GM12878 (cell line): Measurements from ENCODE around the gene CACNA2D2. TPM values are rescaled to one million over a fixed set of nuclear protein-coding genes. Genes with fewer than 3 reads are reported as not detected.

ENCODE experiments used
- ATAC-seq: fragments of 200-7000 bp; cut with Tn5 transposase; 3 replicates; pipeline ENCODE4 v1.9.1; 2020; ENCODE audit warnings: mild to moderate bottlenecking, moderate library complexity
- BruUV-seq: library from RNA; stranded (reverse); fragments of 400-500 nt; replicated peaks from 2 replicates; lab custom pipeline; 2021; lab: Mats Ljungman, UMichigan
- CTCF ChIA-PET: fragments of 300-600 bp; sonication (Branson Sonifier 250); formaldehyde crosslinking; extraction: SDS; loops from one replicate; lab custom pipeline; 2021; ENCODE audit warnings: inconsistent platforms; lab: Yijun Ruan, JAX
- POLR2A ChIA-PET: fragments of 350-600 bp; formaldehyde crosslinking; extraction: SDS; loops from one replicate; lab custom pipeline; 2021; ENCODE audit warnings: inconsistent platforms; lab: Charles Lee
- RAD21 ChIA-PET: fragments of 300-600 bp; sonication (Branson Sonifier 250); formaldehyde crosslinking; loops from one replicate; lab custom pipeline; 2023; ENCODE audit warnings: antibody characterized with exemption; ENCODE audit not compliant: unreplicated experiment; lab: Charles Lee
- SMC1A ChIA-PET: fragments of 300-600 bp; sonication (Branson Sonifier 250); formaldehyde crosslinking; loops from one replicate; lab custom pipeline; 2023; ENCODE audit not compliant: unreplicated experiment, uncharacterized antibody; lab: Charles Lee
- DNase-seq: peaks from one replicate; pipeline ENCODE4 v3.0.0-alpha.2; 2011; ENCODE audit warnings: low read depth, low spot score
- FAIRE-seq: peaks from 3 replicates; lab custom pipeline; 2011; peaks lifted over from hg19 to GRCh38; lab: Jason Lieb, UNC
- H2AFZ ChIP-seq: 2 replicates; pipeline ENCODE4 v1.6.0; 2011; ENCODE audit warnings: low read depth, low read length, control low read depth; ENCODE audit not compliant: control insufficient read depth
- H3K27ac ChIP-seq: 2 replicates; pipeline ENCODE4 v1.5.1; 2011; ENCODE audit warnings: control low read depth; ENCODE audit not compliant: control insufficient read depth, insufficient read depth
- H3K27me3 ChIP-seq, 2 experiments: replicated peaks in 1 of 2; 2 replicates each; pipeline versions ENCODE4 v1.6.0 to v1.6.1; 2011; ENCODE audit warnings: low read length in 1 of 2; ENCODE audit not compliant: control insufficient read depth in 2 of 2, insufficient read depth in 2 of 2
- H3K36me3 ChIP-seq, 2 experiments: 2 replicates each; pipeline ENCODE4 v1.5.1; 2011; ENCODE audit warnings: low read length in 1 of 2; ENCODE audit not compliant: control insufficient read depth in 2 of 2, insufficient read depth in 2 of 2
- H3K4me1 ChIP-seq: 2 replicates; pipeline ENCODE4 v1.6.1; 2011; ENCODE audit warnings: mild to moderate bottlenecking, low read length, moderate library complexity, mixed read lengths; ENCODE audit not compliant: control insufficient read depth, insufficient read depth
- H3K4me2 ChIP-seq: 2 replicates; pipeline ENCODE4 v1.6.0; 2011; ENCODE audit warnings: control low read depth; ENCODE audit not compliant: control insufficient read depth, insufficient read depth
- H3K4me3 ChIP-seq: fragments of 200-600 bp; sonication (generic); 2 replicates; pipeline ENCODE4 v1.5.1; 2016
- H3K79me2 ChIP-seq: 2 replicates; pipeline ENCODE4 v1.6.0; 2011; ENCODE audit warnings: low read length; ENCODE audit not compliant: control insufficient read depth, insufficient read depth
- H3K9ac ChIP-seq: 2 replicates; pipeline ENCODE4 v1.8.0; 2011; ENCODE audit warnings: low read length, control low read depth, mixed read lengths; ENCODE audit not compliant: control insufficient read depth, insufficient read depth
- H3K9me3 ChIP-seq: replicated peaks from 3 replicates; pipeline ENCODE4 v1.5.1; 2011; ENCODE audit warnings: mild to moderate bottlenecking, low read length; ENCODE audit not compliant: control insufficient read depth, insufficient read depth
- H4K20me1 ChIP-seq: 2 replicates; pipeline ENCODE4 v1.6.0; 2011; ENCODE audit not compliant: control insufficient read depth, insufficient read depth
- BMI1 ChIP-seq: fragments of 450-650 bp; IDR thresholded peaks from 2 replicates; pipeline ENCODE4 v1.6.1; 2016; ENCODE audit warnings: mild to moderate bottlenecking, moderate library complexity, borderline replicate concordance
- CHD2 ChIP-seq: IDR thresholded peaks from 2 replicates; pipeline ENCODE4 v1.6.1; 2011; ENCODE audit warnings: low read depth, low read length, improper control_type of control experiment, borderline replicate concordance
- CHD4 ChIP-seq: fragments of 200-600 bp; sonication (generic); IDR thresholded peaks from 2 replicates; pipeline ENCODE4 v1.6.1; 2016; ENCODE audit warnings: mild to moderate bottlenecking
- EP300 ChIP-seq, 2 experiments: fragments of 150-350 bp in 1 of 2; IDR thresholded peaks; 2 replicates each; pipeline ENCODE4 v1.6.1; 2011 to 2012; ENCODE audit warnings: low read depth in 2 of 2, low read length in 2 of 2, borderline replicate concordance in 1 of 2, improper control_type of control experiment in 1 of 2, inconsistent platforms in 1 of 2; ENCODE audit not compliant: control insufficient read depth in 1 of 2
- ETV6 ChIP-seq, 2 experiments: fragments of 450-650 bp in 1 of 2; IDR thresholded peaks in 1 of 2; conservative IDR thresholded peaks in 1 of 2; 2 replicates each; pipeline ENCODE4 v1.6.1; 2014; ENCODE audit warnings: antibody characterized with exemption in 1 of 2, borderline replicate concordance in 1 of 2, low read depth in 1 of 2, mild to moderate bottlenecking in 1 of 2, moderate library complexity in 1 of 2
- FOS ChIP-seq: IDR thresholded peaks from 3 replicates; pipeline ENCODE4 v1.6.1; 2011; ENCODE audit warnings: borderline replicate concordance; ENCODE audit not compliant: insufficient read length; ENCODE audit errors: extremely low read depth
- GATAD2B ChIP-seq: fragments of 450-650 bp; conservative IDR thresholded peaks from 2 replicates; pipeline ENCODE4 v1.6.1; 2017; ENCODE audit warnings: low read depth, mild to moderate bottlenecking, moderate library complexity
- KAT2A ChIP-seq: conservative IDR thresholded peaks from 2 replicates; pipeline ENCODE4 v1.6.1; 2011; ENCODE audit warnings: low read depth, low read length; ENCODE audit not compliant: control insufficient read depth
- MTA3 ChIP-seq: IDR thresholded peaks from 2 replicates; pipeline ENCODE4 v1.6.1; 2012; ENCODE audit warnings: low read length, inconsistent platforms, borderline replicate concordance
- MYC ChIP-seq: IDR thresholded peaks from 2 replicates; pipeline ENCODE4 v1.6.1; 2011; ENCODE audit warnings: mild to moderate bottlenecking, low read length, moderate library complexity, inconsistent platforms; ENCODE audit not compliant: insufficient read depth, insufficient replicate concordance, insufficient read length, severe bottlenecking
- NR2F1 ChIP-seq: fragments of 450-650 bp; conservative IDR thresholded peaks from 2 replicates; pipeline ENCODE4 v1.6.1; 2017; ENCODE audit warnings: mild to moderate bottlenecking
- TCF3 ChIP-seq: IDR thresholded peaks from 2 replicates; pipeline ENCODE4 v1.6.1; 2012; ENCODE audit warnings: low read depth, mild to moderate bottlenecking, low read length, borderline replicate concordance; ENCODE audit not compliant: insufficient read depth
- YBX1 ChIP-seq: fragments of 450-650 bp; IDR thresholded peaks from 2 replicates; pipeline ENCODE4 v1.6.1; 2016; ENCODE audit warnings: antibody characterized with exemption
- YY1 ChIP-seq: IDR thresholded peaks from 2 replicates; pipeline ENCODE4 v1.6.1; 2011; ENCODE audit warnings: low read depth, mild to moderate bottlenecking, low read length
- WGBS: methylation state at CpG from one replicate; pipeline ENCODE4 v1.1.6; 2016; ENCODE audit warnings: low lambda C conversion rate; ENCODE audit not compliant: insufficient replicate concordance, insufficient coverage; ENCODE audit errors: missing lambda C conversion rate; 5-methylcytosine and 5-hydroxymethylcytosine counted together
- in situ Hi-C: fragments of 300-500 bp; cut with MboI; formaldehyde crosslinking; loops from 9 replicates; pipeline ENCODE4 v1.14.3; 2018; ENCODE audit warnings: mixed read lengths
- intact Hi-C: fragments of 100-400 bp; cut with micrococcal nuclease; formaldehyde crosslinking; loops from one replicate; pipeline ENCODE4 v1.14.2; 2022; ENCODE audit not compliant: unreplicated experiment
- polyA plus RNA-seq, 11 experiments: library from polyadenylated mRNA; depleted of rRNA in 4 of 11; unstranded in 6 of 11; stranded (reverse) in 5 of 11; fragments of >200 nt; fragmentation: Nextera tagmentation in 4 of 11; fragmentation: Illumina TruSeq in 1 of 11; extraction: Ambion mirVana in 4 of 11; extraction: Trizol in 1 of 11; gene quantifications; 1 replicate in 1 of 11; 2 replicates in 10 of 11; pipeline versions ENCODE4 v1.2.1 to v1.2.3, GENCODE V29; 2011 to 2016; ENCODE audit warnings: inconsistent platforms in 2 of 11, missing spikeins in 2 of 11, low read depth in 1 of 11
- total RNA-seq, 4 experiments: library from RNA; depleted of rRNA in 3 of 4; stranded (reverse); fragments of >200 nt in 3 of 4; fragmentation: Illumina TruSeq in 1 of 4; extraction: Trizol in 1 of 4; gene quantifications; 2 replicates each; pipeline versions ENCODE4 v1.2.1 to v1.2.3, GENCODE V29; 2013 to 2021
- TF ChIP-seq, protein P1 (sequence below): IDR thresholded peaks from 2 replicates; pipeline ENCODE4 v1.6.1; 2012; ENCODE audit warnings: low read depth, low read length, improper control_type of control experiment
- TF ChIP-seq, protein P2 (sequence below): fragments of 450-650 bp; IDR thresholded peaks from 2 replicates; pipeline ENCODE4 v1.6.1; 2018; ENCODE audit warnings: mild to moderate bottlenecking, low read depth, moderate library complexity; ENCODE audit not compliant: partially characterized antibody

CACNA2D2 gene
- total and polyA plus RNA-seq, 10 of the 15 experiments (the other 5 are each of a cell fraction or from before 2014, with no cell fraction given): 0.03 to 0.07 TPM; not detected in 8

DNA sequence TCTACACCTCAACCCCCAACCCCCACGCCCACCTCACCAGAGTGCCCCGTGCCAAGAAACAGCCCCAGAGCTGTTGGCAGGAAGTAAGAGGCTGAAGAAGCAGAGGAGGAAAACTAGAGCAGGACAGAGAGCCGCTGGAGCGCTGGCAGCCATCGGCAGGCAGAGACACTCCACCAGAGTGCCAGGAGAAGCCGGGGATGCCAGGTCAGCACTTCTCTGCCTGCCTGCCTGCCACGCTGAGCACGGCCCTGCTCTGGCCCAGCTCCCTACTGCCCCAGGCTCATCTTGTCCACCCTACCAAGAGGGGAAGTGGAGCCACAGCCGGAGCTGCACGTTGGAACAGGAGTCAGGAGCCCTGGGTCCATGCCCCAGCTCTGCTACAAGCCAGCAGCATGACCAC lies 29.7 kb downstream of the CACNA2D2 start:
- Histone ChIP-seq H3K79me2 (no peaks in the 10 kb centered on the region), H3K9me3 (no peaks in the 10 kb centered on the region), H3K36me3 (no peaks in the 10 kb centered on the region)
- in situ Hi-C loops (no loop called here), intact Hi-C loops (no loop called here)
- CTCF ChIA-PET: interaction anchor here (0.8 kb wide), 1 partner anchor 201 kb away, joined by 3 read pairs; no protein-coding TSS in a partner anchor
- no TSS peak for BruUV-seq
- DNase-seq: no peak
- TF ChIP-seq MYC: no peak
- TF ChIP-seq KAT2A: no peak
- no peak for TF ChIP-seq BMI1
- no peak for TF ChIP-seq ETV6 (conservative IDR thresholded peaks at IDR 0.05 in 1 of 2, IDR thresholded peaks at IDR 0.05 in 1 of 2; ENCODE audit: borderline replicate concordance in 1 of 2, low read depth in 1 of 2)
- TF ChIP-seq CHD2: no peak
- TF ChIP-seq YBX1: no peak
- TF ChIP-seq NR2F1: no peak
- TF ChIP-seq MTA3: no peak
- TF ChIP-seq, protein P1, sequence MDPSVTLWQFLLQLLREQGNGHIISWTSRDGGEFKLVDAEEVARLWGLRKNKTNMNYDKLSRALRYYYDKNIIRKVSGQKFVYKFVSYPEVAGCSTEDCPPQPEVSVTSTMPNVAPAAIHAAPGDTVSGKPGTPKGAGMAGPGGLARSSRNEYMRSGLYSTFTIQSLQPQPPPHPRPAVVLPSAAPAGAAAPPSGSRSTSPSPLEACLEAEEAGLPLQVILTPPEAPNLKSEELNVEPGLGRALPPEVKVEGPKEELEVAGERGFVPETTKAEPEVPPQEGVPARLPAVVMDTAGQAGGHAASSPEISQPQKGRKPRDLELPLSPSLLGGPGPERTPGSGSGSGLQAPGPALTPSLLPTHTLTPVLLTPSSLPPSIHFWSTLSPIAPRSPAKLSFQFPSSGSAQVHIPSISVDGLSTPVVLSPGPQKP: no peak
- TF ChIP-seq YY1: no peak
- no peak for TF ChIP-seq GATAD2B
- no peak for TF ChIP-seq CHD4
- no peak for TF ChIP-seq TCF3
- no peak for TF ChIP-seq FOS
- TF ChIP-seq, protein P2, sequence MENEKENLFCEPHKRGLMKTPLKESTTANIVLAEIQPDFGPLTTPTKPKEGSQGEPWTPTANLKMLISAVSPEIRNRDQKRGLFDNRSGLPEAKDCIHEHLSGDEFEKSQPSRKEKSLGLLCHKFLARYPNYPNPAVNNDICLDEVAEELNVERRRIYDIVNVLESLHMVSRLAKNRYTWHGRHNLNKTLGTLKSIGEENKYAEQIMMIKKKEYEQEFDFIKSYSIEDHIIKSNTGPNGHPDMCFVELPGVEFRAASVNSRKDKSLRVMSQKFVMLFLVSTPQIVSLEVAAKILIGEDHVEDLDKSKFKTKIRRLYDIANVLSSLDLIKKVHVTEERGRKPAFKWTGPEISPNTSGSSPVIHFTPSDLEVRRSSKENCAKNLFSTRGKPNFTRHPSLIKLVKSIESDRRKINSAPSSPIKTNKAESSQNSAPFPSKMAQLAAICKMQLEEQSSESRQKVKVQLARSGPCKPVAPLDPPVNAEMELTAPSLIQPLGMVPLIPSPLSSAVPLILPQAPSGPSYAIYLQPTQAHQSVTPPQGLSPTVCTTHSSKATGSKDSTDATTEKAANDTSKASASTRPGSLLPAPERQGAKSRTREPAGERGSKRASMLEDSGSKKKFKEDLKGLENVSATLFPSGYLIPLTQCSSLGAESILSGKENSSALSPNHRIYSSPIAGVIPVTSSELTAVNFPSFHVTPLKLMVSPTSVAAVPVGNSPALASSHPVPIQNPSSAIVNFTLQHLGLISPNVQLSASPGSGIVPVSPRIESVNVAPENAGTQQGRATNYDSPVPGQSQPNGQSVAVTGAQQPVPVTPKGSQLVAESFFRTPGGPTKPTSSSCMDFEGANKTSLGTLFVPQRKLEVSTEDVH: no peak
- no peak for TF ChIP-seq EP300 (IDR thresholded peaks at IDR 0.05; ENCODE audit: borderline replicate concordance in 1 of 2, control insufficient read depth in 1 of 2, low read depth in 2 of 2, low read length in 2 of 2)
- TF ChIP-seq, all 136 proteins: peak for 0
- no peak overlapping the region for H3K9ac ChIP-seq
- RAD21 ChIA-PET: no interaction called here
- peaks cover 0 to 3% of the 10 kb centered on the region in 2 experiments; a peak in 2 of 4 replicates for H3K27me3 ChIP-seq
- POLR2A ChIA-PET: no interaction called here
- H3K4me1 ChIP-seq: no peaks in the 10 kb centered on the region
- H2AFZ ChIP-seq: no peak overlapping the region
- H4K20me1 ChIP-seq: no peaks in the 10 kb centered on the region
- FAIRE-seq: no peak
- SMC1A ChIA-PET: no interaction called here
- no peak for ATAC-seq
- no peak overlapping the region for H3K4me2 ChIP-seq
- H3K27ac ChIP-seq: no peak overlapping the region
- no peak overlapping the region for H3K4me3 ChIP-seq
- WGBS: 34% methylated on average over 10 of the region's 10 CpGs
